HepG2 (cell line): ENCODE measurements around the gene SMIM8. TPM values are rescaled to one million over a fixed set of nuclear protein-coding genes. Genes with fewer than 3 reads are reported as not detected.

Experiments used
- ATAC-seq: fragments of 200-7000 bp; cut with Tn5 transposase; 3 replicates; pipeline ENCODE4 v1.9.1; 2020; ENCODE audit warnings: mild to moderate bottlenecking, moderate library complexity
- BruUV-seq: library from RNA; stranded (reverse); fragments of 400-500 nt; replicated peaks from 2 replicates; lab custom pipeline; 2021; lab: Mats Ljungman, UMichigan
- CTCF ChIA-PET: fragments of 300-600 bp; formaldehyde crosslinking; extraction: SDS; loops from one replicate; lab custom pipeline; 2021; ENCODE audit warnings: low total read pairs, inconsistent platforms, low intra/inter-chr PET ratio; lab: Yijun Ruan, JAX
- POLR2A ChIA-PET: fragments of 350-600 bp; sonication (Branson Sonifier 250); formaldehyde crosslinking; loops from one replicate; lab custom pipeline; 2020; ENCODE audit warnings: antibody characterized with exemption, inconsistent platforms; lab: Yijun Ruan, JAX
- DNase-seq: peaks from one replicate; pipeline ENCODE4 v3.0.0-alpha.2; 2015; ENCODE audit warnings: low spot score
- FAIRE-seq: peaks from 3 replicates; lab custom pipeline; 2011; peaks lifted over from hg19 to GRCh38; lab: Jason Lieb, UNC
- H2AFZ ChIP-seq: one replicate; pipeline ENCODE4 v1.6.1; 2011; ENCODE audit warnings: low read length, inconsistent platforms
- H3K27ac ChIP-seq: fragments of 300-600 bp; 3 replicates; pipeline ENCODE4 v1.8.0; 2011; ENCODE audit warnings: mixed run types, mild to moderate bottlenecking, mixed read lengths, low read length, inconsistent platforms; ENCODE audit not compliant: insufficient read depth; ENCODE audit errors: extremely low read length
- H3K27me3 ChIP-seq, 2 experiments: fragments of 200-600 bp in 1 of 2; 2 replicates in 1 of 2; 3 replicates in 1 of 2; pipeline versions ENCODE4 v1.6.0 to v1.8.0; 2011; ENCODE audit warnings: low read length in 2 of 2, mild to moderate bottlenecking in 2 of 2, moderate library complexity in 2 of 2, inconsistent platforms in 1 of 2; ENCODE audit not compliant: insufficient read depth in 2 of 2, control insufficient read depth in 1 of 2
- H3K36me3 ChIP-seq, 2 experiments: fragments of 200-600 bp in 1 of 2; replicated peaks in 1 of 2; 2 replicates in 1 of 2; 3 replicates in 1 of 2; pipeline versions ENCODE4 v1.5.1 to v1.8.0; 2011; ENCODE audit warnings: low read length in 2 of 2, inconsistent platforms in 1 of 2; ENCODE audit not compliant: insufficient read depth in 2 of 2, control insufficient read depth in 1 of 2
- H3K4me1 ChIP-seq: 2 replicates; pipeline ENCODE4 v1.5.1; 2012; ENCODE audit warnings: low read length, inconsistent platforms; ENCODE audit not compliant: insufficient read depth
- H3K4me2 ChIP-seq: 2 replicates; pipeline ENCODE4 v1.6.0; 2011; ENCODE audit warnings: low read depth, low read length, inconsistent platforms
- H3K4me3 ChIP-seq, 3 experiments: fragments of 200-600 bp in 1 of 3; sonication (generic), shearing (Covaris generic) in 1 of 3; replicated peaks in 1 of 3; 2 replicates each; pipeline ENCODE4 v1.5.1; 2011 to 2016; ENCODE audit warnings: low read length in 3 of 3, inconsistent platforms in 2 of 3, low read depth in 2 of 3, mild to moderate bottlenecking in 2 of 3, control low read depth in 1 of 3, mixed read lengths in 1 of 3; ENCODE audit not compliant: insufficient read depth in 1 of 3
- H3K79me2 ChIP-seq: one replicate; pipeline ENCODE4 v1.6.1; 2011; ENCODE audit warnings: low read length, inconsistent platforms; ENCODE audit not compliant: insufficient read depth
- H3K9ac ChIP-seq: 2 replicates; pipeline ENCODE4 v1.6.0; 2011; ENCODE audit warnings: mild to moderate bottlenecking, low read depth, low read length, inconsistent platforms; ENCODE audit not compliant: insufficient read depth
- H3K9me3 ChIP-seq: 2 replicates; pipeline ENCODE4 v1.5.1; 2012; ENCODE audit warnings: mild to moderate bottlenecking, low read length
- H4K20me1 ChIP-seq: 2 replicates; pipeline ENCODE4 v1.6.0; 2011; ENCODE audit warnings: inconsistent platforms, mild to moderate bottlenecking, low read length, moderate library complexity; ENCODE audit not compliant: insufficient read depth
- ELF4 ChIP-seq: sonication (generic); formaldehyde crosslinking; IDR thresholded peaks from 2 replicates; pipeline ENCODE4 v1.5.0; 2020; ENCODE audit warnings: missing genetic modification reagents, mild to moderate bottlenecking, moderate library complexity, borderline replicate concordance
- HIVEP1 ChIP-seq: sonication (generic); formaldehyde crosslinking; IDR thresholded peaks from 2 replicates; pipeline ENCODE4 v1.4.0; 2020; ENCODE audit warnings: mild to moderate bottlenecking, missing genetic modification reagents
- ZNF543 ChIP-seq: sonication (generic); formaldehyde crosslinking; IDR thresholded peaks from 2 replicates; pipeline ENCODE4 v1.4.0; 2020; ENCODE audit warnings: mild to moderate bottlenecking, missing genetic modification reagents
- ZNF557 ChIP-seq: sonication (generic); formaldehyde crosslinking; IDR thresholded peaks from 2 replicates; pipeline ENCODE4 v1.4.0; 2020; ENCODE audit warnings: missing genetic modification reagents
- ZNF652 ChIP-seq: IDR thresholded peaks from 2 replicates; pipeline ENCODE4 v1.6.1; 2016; ENCODE audit warnings: low read depth, borderline replicate concordance
- ZNF703 ChIP-seq: sonication (generic); formaldehyde crosslinking; IDR thresholded peaks from 2 replicates; pipeline ENCODE4 v1.5.1; 2020; ENCODE audit warnings: missing genetic modification reagents, mild to moderate bottlenecking, moderate library complexity, borderline replicate concordance
- WGBS: methylation state at CpG from one replicate; pipeline ENCODE4 v1.1.6; 2017; ENCODE audit warnings: low lambda C conversion rate; 5-methylcytosine and 5-hydroxymethylcytosine counted together
- in situ Hi-C: cut with HindIII; loops from 2 replicates; pipeline ENCODE4 v1.10.0; 2017; ENCODE audit warnings: low pct_unique_long_range_greater_than_20kb; ENCODE audit not compliant: extremely low pct_ligation_motif_present
- intact Hi-C: fragments of 100-400 bp; cut with micrococcal nuclease; formaldehyde crosslinking; loops from one replicate; pipeline ENCODE4 v1.10.0; 2022; ENCODE audit not compliant: unreplicated experiment
- polyA plus RNA-seq, 8 experiments: library from polyadenylated mRNA; depleted of rRNA in 3 of 8; stranded (reverse) in 7 of 8; unstranded in 1 of 8; fragments of >200 nt; fragmentation: Illumina TruSeq in 4 of 8; extraction: Trizol in 4 of 8; gene quantifications; 2 replicates each; pipeline versions ENCODE4 v1.2.1 to v1.2.3, GENCODE V29; 2011 to 2016; ENCODE audit warnings: low read depth in 4 of 8, missing spikeins in 1 of 8, mixed read lengths in 1 of 8; ENCODE audit not compliant: insufficient read depth in 1 of 8
- total RNA-seq, 5 experiments: library from RNA; depleted of rRNA; stranded (reverse); fragments of >200 nt; fragmentation: Illumina TruSeq; extraction: Trizol; gene quantifications; 2 replicates each; pipeline ENCODE4 v1.2.3, GENCODE V29; 2016; ENCODE audit warnings: low read depth in 1 of 5
- TF ChIP-seq, protein P1 (sequence below): sonication (generic); formaldehyde crosslinking; IDR thresholded peaks from 2 replicates; pipeline ENCODE4 v1.5.0; 2020; ENCODE audit warnings: mild to moderate bottlenecking, missing genetic modification reagents
- TF ChIP-seq, protein P2 (sequence below): sonication (generic); formaldehyde crosslinking; IDR thresholded peaks from 2 replicates; pipeline ENCODE4 v1.5.0; 2020; ENCODE audit warnings: mild to moderate bottlenecking, missing genetic modification reagents
- TF ChIP-seq, protein P3 (sequence below): sonication (generic); formaldehyde crosslinking; IDR thresholded peaks from 2 replicates; pipeline ENCODE4 v1.4.0; 2020; ENCODE audit warnings: low read depth, missing genetic modification reagents
- TF ChIP-seq, protein P4 (sequence below): sonication (generic); formaldehyde crosslinking; IDR thresholded peaks from 2 replicates; pipeline ENCODE4 v1.4.0; 2020; ENCODE audit warnings: mild to moderate bottlenecking, missing genetic modification reagents
- TF ChIP-seq, protein P5 (sequence below): sonication (generic); formaldehyde crosslinking; IDR thresholded peaks from 2 replicates; pipeline ENCODE4 v1.4.0; 2020; ENCODE audit warnings: missing genetic modification reagents

Gene SMIM8
- total and polyA plus RNA-seq, 2 of the 13 experiments (the other 11 are each of a cell fraction or from before 2014, with no cell fraction given) = 4.8 to 10.0 TPM

DNA sequence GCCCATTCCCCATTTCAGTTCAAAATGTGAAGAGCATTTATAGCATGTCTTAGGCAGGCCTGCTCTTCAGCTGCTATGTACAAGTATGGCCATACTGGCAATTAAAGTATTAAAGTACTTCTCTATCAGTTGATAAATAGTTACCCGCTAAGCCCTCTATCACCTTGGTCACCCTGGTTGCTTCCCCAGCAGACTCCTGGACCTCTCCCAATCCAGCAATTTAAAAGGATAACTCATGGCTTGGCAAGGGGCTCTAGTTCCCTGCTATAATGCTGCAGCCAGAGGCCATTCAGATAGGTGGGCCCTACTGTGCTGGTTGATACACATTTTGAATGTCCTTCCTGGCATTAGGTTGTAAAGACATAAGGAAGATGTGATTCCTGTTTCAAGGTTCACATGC is 29.2 kb downstream of the SMIM8 start:
- in situ Hi-C loops = no loop called here
- Histone ChIP-seq H3K79me2 (no peaks in the 10 kb centered on the region), H3K9ac (no peak overlapping the region), H3K27me3 (no peaks in the 10 kb centered on the region), H3K9me3 (no peaks in the 10 kb centered on the region), H4K20me1 (no peaks in the 10 kb centered on the region), H3K27ac (no peak overlapping the region), H3K4me3 (no peak overlapping the region), H2AFZ (no peak overlapping the region), H3K4me2 (no peak overlapping the region), H3K4me1 (no peaks in the 10 kb centered on the region), H3K36me3 (no peaks in the 10 kb centered on the region)
- ATAC-seq (no peak), DNase-seq (no peak), FAIRE-seq (no peak)
- CTCF ChIA-PET = no interaction called here
- 100% methylated on average over 1 of the region's 1 CpG for WGBS
- POLR2A ChIA-PET = no interaction called here
- intact Hi-C loops = no loop called here
- BruUV-seq = no TSS peak
- TF ChIP-seq, protein P1, sequence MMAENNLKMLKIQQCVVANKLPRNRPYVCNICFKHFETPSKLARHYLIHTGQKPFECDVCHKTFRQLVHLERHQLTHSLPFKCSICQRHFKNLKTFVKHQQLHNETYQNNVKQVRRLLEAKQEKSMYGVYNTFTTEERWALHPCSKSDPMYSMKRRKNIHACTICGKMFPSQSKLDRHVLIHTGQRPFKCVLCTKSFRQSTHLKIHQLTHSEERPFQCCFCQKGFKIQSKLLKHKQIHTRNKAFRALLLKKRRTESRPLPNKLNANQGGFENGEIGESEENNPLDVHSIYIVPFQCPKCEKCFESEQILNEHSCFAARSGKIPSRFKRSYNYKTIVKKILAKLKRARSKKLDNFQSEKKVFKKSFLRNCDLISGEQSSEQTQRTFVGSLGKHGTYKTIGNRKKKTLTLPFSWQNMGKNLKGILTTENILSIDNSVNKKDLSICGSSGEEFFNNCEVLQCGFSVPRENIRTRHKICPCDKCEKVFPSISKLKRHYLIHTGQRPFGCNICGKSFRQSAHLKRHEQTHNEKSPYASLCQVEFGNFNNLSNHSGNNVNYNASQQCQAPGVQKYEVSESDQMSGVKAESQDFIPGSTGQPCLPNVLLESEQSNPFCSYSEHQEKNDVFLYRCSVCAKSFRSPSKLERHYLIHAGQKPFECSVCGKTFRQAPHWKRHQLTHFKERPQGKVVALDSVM (CRISPR knock-in tag) = no peak
- TF ChIP-seq, protein P2, sequence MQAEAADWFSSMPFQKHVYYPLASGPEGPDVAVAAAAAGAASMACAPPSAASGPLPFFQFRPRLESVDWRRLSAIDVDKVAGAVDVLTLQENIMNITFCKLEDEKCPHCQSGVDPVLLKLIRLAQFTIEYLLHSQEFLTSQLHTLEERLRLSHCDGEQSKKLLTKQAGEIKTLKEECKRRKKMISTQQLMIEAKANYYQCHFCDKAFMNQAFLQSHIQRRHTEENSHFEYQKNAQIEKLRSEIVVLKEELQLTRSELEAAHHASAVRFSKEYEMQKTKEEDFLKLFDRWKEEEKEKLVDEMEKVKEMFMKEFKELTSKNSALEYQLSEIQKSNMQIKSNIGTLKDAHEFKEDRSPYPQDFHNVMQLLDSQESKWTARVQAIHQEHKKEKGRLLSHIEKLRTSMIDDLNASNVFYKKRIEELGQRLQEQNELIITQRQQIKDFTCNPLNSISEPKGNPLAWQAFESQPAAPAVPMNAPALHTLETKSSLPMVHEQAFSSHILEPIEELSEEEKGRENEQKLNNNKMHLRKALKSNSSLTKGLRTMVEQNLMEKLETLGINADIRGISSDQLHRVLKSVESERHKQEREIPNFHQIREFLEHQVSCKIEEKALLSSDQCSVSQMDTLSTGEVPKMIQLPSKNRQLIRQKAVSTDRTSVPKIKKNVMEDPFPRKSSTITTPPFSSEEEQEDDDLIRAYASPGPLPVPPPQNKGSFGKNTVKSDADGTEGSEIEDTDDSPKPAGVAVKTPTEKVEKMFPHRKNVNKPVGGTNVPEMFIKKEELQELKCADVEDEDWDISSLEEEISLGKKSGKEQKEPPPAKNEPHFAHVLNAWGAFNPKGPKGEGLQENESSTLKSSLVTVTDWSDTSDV = no peak
- TF ChIP-seq ZNF557 (CRISPR knock-in tag) (no peak), ZNF703 (CRISPR knock-in tag) (no peak), HIVEP1 (CRISPR knock-in tag) (no peak), ELF4 (CRISPR knock-in tag) (no peak), ZNF543 (CRISPR knock-in tag) (no peak), ZNF652 (no peak)
- TF ChIP-seq, protein P3, sequence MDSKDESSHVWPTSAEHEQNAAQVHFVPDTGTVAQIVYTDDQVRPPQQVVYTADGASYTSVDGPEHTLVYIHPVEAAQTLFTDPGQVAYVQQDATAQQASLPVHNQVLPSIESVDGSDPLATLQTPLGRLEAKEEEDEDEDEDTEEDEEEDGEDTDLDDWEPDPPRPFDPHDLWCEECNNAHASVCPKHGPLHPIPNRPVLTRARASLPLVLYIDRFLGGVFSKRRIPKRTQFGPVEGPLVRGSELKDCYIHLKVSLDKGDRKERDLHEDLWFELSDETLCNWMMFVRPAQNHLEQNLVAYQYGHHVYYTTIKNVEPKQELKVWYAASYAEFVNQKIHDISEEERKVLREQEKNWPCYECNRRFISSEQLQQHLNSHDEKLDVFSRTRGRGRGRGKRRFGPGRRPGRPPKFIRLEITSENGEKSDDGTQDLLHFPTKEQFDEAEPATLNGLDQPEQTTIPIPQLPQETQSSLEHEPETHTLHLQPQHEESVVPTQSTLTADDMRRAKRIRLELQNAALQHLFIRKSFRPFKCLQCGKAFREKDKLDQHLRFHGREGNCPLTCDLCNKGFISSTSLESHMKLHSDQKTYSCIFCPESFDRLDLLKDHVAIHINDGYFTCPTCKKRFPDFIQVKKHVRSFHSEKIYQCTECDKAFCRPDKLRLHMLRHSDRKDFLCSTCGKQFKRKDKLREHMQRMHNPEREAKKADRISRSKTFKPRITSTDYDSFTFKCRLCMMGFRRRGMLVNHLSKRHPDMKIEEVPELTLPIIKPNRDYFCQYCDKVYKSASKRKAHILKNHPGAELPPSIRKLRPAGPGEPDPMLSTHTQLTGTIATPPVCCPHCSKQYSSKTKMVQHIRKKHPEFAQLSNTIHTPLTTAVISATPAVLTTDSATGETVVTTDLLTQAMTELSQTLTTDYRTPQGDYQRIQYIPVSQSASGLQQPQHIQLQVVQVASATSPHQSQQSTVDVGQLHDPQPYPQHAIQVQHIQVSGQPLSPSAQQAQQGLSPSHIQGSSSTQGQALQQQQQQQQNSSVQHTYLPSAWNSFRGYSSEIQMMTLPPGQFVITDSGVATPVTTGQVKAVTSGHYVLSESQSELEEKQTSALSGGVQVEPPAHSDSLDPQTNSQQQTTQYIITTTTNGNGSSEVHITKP = no peak
- TF ChIP-seq, protein P4, sequence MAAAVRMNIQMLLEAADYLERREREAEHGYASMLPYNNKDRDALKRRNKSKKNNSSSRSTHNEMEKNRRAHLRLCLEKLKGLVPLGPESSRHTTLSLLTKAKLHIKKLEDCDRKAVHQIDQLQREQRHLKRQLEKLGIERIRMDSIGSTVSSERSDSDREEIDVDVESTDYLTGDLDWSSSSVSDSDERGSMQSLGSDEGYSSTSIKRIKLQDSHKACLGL = no peak
- TF ChIP-seq, protein P5, sequence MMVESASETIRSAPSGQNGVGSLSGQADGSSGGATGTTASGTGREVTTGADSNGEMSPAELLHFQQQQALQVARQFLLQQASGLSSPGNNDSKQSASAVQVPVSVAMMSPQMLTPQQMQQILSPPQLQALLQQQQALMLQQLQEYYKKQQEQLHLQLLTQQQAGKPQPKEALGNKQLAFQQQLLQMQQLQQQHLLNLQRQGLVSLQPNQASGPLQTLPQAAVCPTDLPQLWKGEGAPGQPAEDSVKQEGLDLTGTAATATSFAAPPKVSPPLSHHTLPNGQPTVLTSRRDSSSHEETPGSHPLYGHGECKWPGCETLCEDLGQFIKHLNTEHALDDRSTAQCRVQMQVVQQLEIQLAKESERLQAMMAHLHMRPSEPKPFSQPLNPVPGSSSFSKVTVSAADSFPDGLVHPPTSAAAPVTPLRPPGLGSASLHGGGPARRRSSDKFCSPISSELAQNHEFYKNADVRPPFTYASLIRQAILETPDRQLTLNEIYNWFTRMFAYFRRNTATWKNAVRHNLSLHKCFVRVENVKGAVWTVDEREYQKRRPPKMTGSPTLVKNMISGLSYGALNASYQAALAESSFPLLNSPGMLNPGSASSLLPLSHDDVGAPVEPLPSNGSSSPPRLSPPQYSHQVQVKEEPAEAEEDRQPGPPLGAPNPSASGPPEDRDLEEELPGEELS = no peak
